ENCODE measurements around the gene LRRC7. TPM values are rescaled to one million over a fixed set of nuclear protein-coding genes. Genes with fewer than 3 reads are reported as not detected.

LRRC7 gene
- total and polyA plus RNA-seq, 2 of the 13 experiments (the other 11 are each of a cell fraction or from before 2014, with no cell fraction given) = not detected

DNA sequence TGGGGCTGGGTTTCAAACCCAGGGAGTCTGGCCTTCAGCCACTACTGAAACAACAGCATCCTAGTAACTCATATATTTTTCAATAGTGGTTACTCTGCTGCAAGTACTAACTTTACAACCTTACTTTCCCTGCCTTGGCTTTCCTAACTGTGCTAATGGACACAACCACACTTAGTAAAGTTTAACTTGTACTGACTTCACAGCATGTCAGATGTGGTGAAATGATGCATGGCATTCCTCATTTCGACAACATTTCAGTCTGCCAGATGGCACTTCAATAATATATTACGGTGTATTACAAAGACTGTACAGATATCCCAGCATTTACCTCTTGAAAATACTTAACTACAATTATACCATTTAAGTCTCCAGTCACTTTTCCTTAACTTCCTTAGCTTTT, 27.8 kb downstream of the LRRC7 start:
- Histone ChIP-seq H3K27ac (ENCODE audit: extremely low read length, insufficient read depth, low read length) (no peak overlapping the region), H3K36me3 (replicated peaks in 1 of 2; ENCODE audit: control insufficient read depth in 1 of 2, insufficient read depth in 2 of 2, low read length in 2 of 2) (no peaks in the 10 kb centered on the region), H3K4me3 (replicated peaks in 1 of 3; ENCODE audit: insufficient read depth in 1 of 3, low read depth in 2 of 3, low read length in 3 of 3) (no peak overlapping the region), H3K4me2 (ENCODE audit: low read depth, low read length) (no peak overlapping the region), H3K79me2 (ENCODE audit: insufficient read depth, low read length) (no peaks in the 10 kb centered on the region), H4K20me1 (ENCODE audit: insufficient read depth, low read length) (no peaks in the 10 kb centered on the region), H3K9me3 (ENCODE audit: low read length) (no peaks in the 10 kb centered on the region), H3K9ac (ENCODE audit: insufficient read depth, low read depth, low read length) (no peak overlapping the region), H3K27me3 (ENCODE audit: control insufficient read depth in 1 of 2, insufficient read depth in 2 of 2, low read length in 2 of 2) (no peaks in the 10 kb centered on the region), H2AFZ (ENCODE audit: low read length) (no peak overlapping the region), H3K4me1 (ENCODE audit: insufficient read depth, low read length) (no peaks in the 10 kb centered on the region)
- DNase-seq (ENCODE audit: low spot score) (no peak), ATAC-seq (no peak), FAIRE-seq (no peak)
- ChIA-PET CTCF (ENCODE audit: low intra/inter-chr PET ratio, low total read pairs) (no interaction called here), POLR2A (no interaction called here)
- 3% methylated on average over 2 of the region's 2 CpGs for WGBS (ENCODE audit: low lambda C conversion rate)
- intact Hi-C loops (cut with micrococcal nuclease; ENCODE audit: unreplicated experiment) (no loop called here), in situ Hi-C loops (cut with HindIII; ENCODE audit: extremely low pct_ligation_motif_present, low pct_unique_long_range_greater_than_20kb) (no loop called here)
- BruUV-seq (replicated peaks) = no TSS peak
- TF ChIP-seq ISL2 (CRISPR knock-in tag; IDR thresholded peaks at IDR 0.05) (no peak), ZNF749 (CRISPR knock-in tag; IDR thresholded peaks at IDR 0.05; ENCODE audit: borderline replicate concordance) (no peak), CHD4 (IDR thresholded peaks at IDR 0.05; ENCODE audit: borderline replicate concordance, low read length) (no peak), IRX3 (CRISPR knock-in tag; IDR thresholded peaks at IDR 0.05; ENCODE audit: borderline replicate concordance, low read depth) (no peak), HNRNPLL (IDR thresholded peaks at IDR 0.05; ENCODE audit: low read depth, low read length, poor library complexity, severe bottlenecking) (no peak), ZNF772 (CRISPR knock-in tag; IDR thresholded peaks at IDR 0.05) (no peak), FOXA3 (CRISPR knock-in tag; IDR thresholded peaks at IDR 0.05) (no peak), SP1 (IDR thresholded peaks at IDR 0.05) (no peak), SP1 (CRISPR knock-in tag; IDR thresholded peaks at IDR 0.05) (no peak), JUN (CRISPR knock-in tag; IDR thresholded peaks at IDR 0.05) (no peak), DMAP1 (CRISPR knock-in tag; IDR thresholded peaks at IDR 0.05) (no peak), SETDB1 (CRISPR knock-in tag; IDR thresholded peaks at IDR 0.05; ENCODE audit: borderline replicate concordance) (no peak), ZNF724P (CRISPR knock-in tag; IDR thresholded peaks at IDR 0.05; ENCODE audit: borderline replicate concordance) (no peak), PAF1 (CRISPR knock-in tag; IDR thresholded peaks at IDR 0.05) (no peak), NCOA1 (CRISPR knock-in tag; IDR thresholded peaks at IDR 0.05) (no peak), ZNF33B (CRISPR knock-in tag; IDR thresholded peaks at IDR 0.05) (no peak), ERF (CRISPR knock-in tag; IDR thresholded peaks at IDR 0.05) (no peak)
- TF ChIP-seq, protein P1, sequence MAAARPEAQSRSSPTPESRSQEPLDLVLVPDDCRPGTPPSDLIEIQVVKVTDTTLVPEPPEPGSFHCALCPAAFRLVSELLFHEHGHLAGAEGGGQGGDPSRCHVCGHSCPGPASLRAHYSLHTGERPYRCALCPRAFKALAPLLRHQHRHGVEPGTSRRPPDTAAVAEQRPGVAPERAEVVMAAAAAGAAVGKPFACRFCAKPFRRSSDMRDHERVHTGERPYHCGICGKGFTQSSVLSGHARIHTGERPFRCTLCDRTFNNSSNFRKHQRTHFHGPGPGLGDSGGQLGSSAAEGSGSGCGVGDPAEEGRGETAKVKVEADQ (CRISPR knock-in tag; IDR thresholded peaks at IDR 0.05; ENCODE audit: borderline replicate concordance) = no peak
- TF ChIP-seq, protein P2, sequence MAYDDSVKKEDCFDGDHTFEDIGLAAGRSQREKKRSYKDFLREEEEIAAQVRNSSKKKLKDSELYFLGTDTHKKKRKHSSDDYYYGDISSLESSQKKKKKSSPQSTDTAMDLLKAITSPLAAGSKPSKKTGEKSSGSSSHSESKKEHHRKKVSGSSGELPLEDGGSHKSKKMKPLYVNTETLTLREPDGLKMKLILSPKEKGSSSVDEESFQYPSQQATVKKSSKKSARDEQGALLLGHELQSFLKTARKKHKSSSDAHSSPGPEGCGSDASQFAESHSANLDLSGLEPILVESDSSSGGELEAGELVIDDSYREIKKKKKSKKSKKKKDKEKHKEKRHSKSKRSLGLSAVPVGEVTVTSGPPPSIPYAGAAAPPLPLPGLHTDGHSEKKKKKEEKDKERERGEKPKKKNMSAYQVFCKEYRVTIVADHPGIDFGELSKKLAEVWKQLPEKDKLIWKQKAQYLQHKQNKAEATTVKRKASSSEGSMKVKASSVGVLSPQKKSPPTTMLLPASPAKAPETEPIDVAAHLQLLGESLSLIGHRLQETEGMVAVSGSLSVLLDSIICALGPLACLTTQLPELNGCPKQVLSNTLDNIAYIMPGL (CRISPR knock-in tag; IDR thresholded peaks at IDR 0.05; ENCODE audit: borderline replicate concordance in 1 of 2, low read depth in 1 of 2) = no peak

All from HepG2 (cell line).